Activated CD4-positive, alpha-beta T cell treated with anti-CD3 and anti-CD28 coated beads, Interleukin-2, amount 50 U/mL, for 4 hours (primary cell): ENCODE measurements around the gene PIGH.
"Not testable (repeated sequence)": the region's sequence is repeated elsewhere in the genome, so short reads cannot be mapped to it uniquely, and the experiment has no call there.

ENCODE experiments used
- DNase-seq, 2 experiments: peaks; one replicate each; pipeline ENCODE4 v3.0.0-alpha.2; 2020

Gene PIGH

DNA sequence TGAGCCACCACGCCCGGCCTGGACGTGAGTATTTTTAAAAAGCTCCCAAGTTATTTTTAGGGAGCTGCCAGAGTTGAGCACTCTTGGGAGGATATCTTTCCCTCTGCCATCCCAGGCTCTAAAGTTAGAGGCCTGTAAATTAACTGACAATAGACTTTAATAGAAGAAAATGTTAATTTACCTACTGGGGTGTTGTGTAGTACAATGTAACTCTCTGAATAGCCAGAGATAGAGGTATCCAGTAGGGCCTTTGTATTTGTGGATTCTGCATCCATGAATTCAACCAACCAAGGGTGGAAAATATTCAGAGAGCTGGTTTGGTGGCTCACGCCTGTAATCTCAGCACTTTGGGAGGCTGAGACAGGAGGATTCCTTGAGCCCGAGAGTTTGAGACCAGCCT, 7.6 kb upstream of the PIGH start:
- DNase-seq: no peak

DNA sequence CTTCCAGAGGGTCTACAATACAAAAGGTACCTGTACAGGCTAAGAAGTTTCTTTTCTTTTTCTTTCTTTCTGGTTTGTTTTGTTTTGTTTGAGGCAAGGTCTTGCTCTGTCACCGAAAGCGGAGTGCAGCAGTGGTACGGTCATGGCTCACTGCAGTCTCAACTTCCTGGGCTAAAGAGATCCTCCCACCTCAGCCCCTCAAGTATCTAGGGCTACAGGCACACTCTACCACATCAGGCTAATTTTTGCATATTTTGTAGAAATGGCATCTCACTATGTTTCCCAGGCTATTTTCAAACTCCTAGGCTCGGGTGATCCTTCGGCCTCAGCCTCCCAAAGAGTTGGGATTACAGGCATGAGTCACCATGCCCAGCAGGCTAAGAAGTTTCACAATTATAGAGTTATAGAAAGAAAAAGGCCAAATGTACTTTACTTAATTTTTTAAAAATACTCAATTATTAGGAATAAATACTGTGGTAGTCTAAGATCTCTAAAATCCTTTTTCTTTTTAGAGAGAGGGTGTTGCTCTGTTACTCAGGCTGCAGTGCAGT, 3.0 kb upstream of the PIGH start:
- no peak for DNase-seq

DNA sequence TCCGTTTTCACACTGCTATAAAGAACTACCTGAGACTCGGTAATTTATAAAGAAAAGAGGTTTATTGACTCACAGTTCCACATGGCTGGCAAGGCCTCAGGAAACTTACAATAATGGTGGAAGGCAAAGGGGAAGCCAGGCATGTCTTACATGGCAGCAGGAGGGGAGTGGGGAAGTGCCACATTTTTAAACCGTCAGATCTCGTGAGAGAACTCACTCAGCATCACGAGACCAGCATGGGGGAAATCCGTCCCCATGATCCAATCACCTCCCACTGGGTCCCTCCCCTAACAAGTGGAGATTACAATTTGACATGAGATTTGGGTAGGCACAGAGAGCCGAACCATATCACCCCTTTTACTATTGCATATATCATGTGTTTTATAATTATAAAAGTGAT, 2.0 kb upstream of the PIGH start:
- DNase-seq: no peak

DNA sequence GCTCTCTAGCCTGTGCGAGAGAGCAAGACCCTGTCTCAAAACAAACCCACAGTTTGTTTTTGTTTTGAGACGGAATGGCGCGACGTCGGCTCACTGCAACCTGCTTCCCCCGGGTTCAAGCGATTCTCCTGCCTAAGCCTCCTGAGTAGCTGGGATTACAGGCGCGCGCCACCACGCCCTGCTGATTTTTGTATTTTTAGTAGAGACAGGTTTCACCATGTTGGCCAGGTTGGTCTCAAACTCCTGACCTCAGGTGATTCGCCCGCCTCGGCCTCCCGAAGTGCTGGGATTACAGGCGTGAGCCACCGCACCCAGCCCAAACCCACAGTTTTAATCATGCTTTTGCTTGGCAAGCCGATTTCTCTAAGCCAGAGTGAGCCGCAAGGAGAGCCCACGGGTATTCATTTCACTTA, 500 bp upstream of the PIGH start:
- not testable (repeated sequence) for DNase-seq

DNA sequence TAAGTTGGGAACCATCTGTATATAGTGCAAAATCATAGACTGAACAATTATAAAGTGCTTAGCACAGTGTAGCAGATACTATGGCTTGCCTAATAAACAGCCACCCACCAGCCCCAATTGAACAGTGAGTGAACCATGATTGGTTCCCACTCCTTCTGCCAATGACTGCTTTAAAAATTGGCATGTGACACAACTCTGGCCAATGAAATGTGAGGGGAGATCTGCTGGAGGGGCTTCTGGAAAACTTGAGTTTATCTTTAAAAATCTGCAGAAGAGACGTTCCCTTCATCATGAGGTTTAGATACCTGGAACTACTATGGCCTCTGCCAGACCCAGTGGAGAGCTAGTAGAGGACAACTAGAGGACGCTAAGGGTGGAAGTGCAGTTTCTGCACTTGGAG, 4.7 kb downstream of the PIGH start:
- DNase-seq: no peak

DNA sequence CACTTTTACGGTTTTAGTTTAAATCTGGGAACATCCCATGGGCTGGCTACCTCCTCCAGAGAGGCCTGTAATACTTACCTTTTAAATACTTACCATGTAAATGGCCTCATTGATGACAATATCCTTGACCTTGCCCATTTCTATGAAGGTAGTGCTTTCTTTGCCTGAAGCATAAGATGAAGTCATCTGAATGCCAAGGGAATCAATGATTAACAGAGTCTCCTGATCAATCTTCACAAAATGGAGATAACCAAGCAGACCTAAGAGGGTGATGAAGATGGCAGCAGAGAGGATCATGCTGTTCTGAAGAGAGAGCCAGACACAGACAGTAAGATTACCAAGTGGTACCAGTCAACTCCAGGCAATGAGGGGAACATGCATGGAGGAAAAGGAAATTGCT, 6.4 kb downstream of the PIGH start:
- DNase-seq: not testable (repeated sequence)

DNA sequence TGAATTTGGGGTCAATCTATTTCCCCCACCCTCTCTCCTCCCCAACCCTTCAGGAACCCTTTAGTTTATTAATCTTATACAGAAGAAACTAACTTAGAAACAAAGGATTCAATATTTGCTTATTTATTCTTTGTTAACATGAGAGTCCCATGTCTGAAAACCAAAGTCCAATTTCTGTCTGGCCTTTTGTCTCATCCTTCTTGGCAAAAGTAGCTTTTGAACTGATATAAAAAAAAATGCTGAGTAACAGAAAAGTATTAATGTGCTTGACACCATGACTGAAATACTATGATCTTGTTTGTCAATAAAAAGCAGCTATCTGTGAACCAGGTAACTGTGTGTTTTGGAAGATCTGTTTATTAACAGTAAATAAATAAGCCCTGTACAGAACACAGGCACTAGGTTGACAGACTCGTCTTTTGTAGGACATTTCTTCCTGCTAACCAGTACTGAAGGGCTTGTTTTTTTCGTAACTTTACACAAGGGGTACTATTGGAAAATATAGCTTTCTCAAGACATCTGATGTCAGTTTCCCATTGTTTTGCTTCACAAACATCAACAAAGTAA, 10.8 kb downstream of the PIGH start:
- no peak for DNase-seq

DNA sequence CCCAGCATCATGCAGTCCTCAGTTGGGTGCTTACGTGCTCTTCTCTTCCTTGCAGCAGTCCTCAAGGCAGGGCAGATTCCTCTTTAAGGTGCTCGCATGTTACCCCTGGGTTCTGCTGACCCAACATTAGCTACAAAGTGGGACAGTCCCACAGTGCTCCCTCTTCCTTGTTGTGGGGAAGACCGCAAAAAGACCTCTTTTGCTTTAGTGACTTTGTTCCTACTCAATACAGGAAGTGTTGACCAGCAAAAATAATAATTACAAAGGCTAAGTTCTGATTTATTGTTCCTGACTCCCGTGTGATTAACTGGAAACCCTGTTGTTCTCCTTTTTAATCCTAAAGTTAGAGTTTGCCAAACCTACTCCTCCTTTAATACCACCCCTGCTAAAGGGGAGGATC, 13.7 kb downstream of the PIGH start:
- no peak for DNase-seq

DNA sequence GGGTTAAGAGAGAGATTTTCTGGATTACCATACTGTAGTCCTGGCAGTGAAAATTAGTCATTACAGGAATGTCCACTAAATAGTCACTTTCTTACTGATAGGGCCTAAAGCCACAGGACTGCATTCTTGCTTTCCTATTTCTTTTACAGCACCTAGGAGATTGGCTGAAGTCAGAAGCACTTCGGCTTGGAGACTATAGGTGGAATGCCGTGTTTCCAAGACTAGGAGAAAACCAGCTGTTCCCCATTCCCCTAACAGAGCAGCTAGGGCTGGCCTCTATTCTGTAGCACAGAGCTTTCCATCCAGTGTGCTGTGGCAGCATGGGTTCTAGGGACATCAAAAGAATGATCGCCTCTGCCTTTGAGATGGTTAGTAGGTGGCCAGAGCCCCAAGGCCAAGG, 15.1 kb downstream of the PIGH start:
- DNase-seq: no peak

DNA sequence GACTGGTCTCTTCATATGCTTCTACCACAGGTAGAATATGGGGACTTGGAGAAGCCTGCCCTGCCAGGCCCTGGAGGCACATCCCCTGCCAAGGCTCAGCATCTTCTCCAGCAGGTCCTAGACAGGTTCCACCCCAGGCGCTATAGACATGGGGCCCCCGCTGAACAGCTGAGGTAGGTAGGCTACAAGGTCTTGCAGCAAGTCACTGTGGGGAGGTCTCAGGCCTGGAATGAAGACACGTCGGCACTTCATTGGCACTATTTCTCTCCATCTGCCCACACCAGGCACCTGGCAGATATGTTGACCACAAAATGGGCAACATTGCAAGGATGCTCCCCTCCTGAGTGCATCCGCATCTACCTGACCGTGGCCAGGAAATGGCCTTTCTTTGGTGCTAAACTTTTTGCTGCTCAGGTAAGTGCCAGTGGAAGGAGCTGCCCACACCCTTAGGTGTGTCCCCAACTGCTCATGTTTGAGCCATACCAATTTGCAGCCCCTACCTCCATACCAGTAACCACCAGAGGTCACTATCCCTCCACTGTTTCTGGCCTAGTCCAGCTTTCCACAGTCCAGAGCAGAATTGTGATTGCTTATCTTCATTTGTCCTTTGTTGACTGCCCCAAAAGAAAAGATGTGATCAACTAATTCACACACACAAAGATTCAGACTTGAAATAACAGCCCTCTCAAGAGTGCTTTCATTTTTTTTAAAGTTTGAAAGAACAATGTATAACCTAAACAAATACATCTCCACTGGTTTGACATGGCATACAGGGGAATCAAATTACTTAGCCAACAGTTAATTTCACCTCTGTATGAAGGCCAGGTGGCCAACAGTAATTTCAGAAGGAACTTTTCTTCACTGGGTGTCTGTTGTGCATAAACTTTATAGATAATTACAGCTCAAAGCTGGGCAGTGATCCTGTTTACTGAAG, 16.1 kb downstream of the PIGH start:
- DNase-seq: peak in 1 of 2 experiments; percentile 6

DNA sequence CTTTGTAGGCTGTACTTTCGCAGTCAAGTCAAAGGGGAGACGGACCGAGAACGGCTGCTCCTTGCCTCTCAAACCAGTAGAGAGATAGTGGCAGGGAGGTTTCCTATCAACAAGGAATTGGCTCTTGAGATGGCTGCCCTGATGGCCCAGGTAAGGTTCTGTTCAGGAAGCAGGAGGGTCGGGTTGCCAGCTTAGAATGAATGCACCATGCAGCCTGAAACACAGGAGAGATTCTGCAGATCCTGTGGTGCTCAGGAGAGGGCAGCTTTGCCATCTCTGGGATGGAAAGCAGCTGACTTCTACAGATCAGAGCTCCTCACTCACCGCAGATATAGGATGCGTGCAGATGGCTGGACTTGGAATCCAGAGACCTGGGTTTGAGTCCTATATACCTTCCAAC, 18.0 kb downstream of the PIGH start:
- no peak for DNase-seq

DNA sequence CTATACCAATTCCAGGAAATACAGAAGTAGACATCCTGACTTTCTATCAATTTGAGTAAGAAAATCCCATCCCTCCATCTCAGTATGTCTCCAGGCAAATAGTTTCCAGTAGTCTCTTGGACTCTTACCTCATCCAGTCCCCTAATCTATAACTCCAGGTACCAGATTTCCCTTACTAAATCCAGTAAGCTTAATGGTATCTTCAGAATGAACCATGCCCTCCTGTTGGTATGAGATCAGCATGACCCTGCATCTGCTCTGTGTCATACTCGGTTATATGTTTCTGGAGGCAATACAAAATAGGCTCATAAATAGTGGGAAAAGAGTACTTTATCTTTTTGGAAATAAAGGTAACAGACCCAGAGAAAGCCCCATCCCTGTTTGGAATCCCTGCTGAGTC, 18.4 kb downstream of the PIGH start:
- DNase-seq: no peak

DNA sequence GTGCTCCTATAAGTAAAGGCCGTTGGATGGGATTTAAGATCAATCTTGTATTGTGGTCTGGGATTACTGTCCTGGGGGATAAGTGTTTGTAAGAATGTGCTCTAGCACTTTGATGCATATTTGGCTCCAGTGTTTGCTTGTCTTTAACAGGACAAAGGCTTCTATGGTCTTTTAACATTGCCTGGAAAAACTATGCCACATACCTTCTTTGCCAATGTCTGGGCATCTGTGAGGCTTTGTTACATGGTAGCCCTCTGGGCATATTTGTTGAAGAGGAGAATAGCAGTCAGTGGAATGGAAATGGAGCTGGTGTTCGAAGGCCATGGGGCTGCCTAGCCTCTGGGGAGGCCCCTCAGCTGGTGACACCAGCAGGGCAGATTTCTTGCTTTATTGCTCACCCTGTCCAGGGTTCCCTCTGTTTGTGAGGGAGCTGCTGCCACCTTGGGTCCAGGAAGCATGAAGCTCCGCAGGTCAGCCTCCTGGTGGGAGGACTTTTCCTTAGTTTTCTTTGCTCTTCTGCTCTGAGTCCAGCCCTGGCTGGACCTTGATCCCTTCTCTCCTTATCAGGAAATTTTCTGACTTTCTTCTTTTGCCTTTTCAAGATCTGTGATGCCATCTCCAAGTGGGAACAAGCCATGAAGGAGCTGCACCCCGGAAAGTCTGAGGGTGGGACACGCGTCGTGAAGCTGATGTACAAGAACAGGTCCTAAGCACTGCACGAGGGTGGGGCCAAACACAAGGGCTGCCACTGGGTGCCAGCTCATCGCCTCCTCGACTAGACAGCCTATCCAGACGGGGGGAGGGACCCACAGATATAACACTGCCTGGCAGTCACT, 19.5 kb downstream of the PIGH start:
- no peak for DNase-seq

DNA sequence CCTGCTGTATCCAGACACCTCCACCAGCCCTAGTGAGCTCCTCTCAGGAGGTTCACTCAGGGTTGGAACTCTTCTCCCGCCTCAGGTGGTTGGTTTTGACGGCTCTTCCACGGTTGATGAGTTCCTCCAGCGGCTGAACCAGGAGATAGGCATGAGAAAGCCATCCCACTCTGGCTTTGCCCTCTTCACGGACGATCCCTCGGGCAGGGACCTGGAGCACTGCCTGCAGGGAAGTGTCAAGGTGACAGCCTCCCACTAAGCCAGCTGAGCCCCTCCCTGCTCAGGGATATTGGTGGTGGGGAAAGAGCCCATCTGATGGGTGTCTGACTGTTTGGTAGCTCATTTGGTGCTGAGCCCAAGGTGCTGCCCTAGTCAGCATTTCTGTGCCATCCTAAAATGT, 20.4 kb downstream of the PIGH start:
- DNase-seq: no peak

DNA sequence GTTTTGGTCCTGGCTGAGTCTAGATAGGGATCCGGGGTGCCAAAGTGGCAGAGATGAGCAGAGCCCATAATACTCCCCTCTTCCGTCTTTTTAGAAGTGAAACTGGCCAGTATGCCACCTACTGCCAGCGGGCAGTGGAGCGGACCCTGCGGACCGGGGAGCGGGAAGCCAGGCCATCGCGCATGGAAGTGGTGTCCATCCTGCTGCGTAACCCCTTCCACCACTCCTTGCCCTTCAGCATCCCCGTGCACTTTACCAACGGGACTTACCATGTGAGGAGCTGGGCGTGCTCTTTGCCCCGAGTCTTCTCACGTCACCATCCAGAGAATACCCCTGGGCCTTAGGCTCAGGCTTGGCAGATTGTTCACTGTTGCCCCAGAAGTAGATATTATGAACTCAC, 21.0 kb downstream of the PIGH start:
- DNase-seq: no peak

DNA sequence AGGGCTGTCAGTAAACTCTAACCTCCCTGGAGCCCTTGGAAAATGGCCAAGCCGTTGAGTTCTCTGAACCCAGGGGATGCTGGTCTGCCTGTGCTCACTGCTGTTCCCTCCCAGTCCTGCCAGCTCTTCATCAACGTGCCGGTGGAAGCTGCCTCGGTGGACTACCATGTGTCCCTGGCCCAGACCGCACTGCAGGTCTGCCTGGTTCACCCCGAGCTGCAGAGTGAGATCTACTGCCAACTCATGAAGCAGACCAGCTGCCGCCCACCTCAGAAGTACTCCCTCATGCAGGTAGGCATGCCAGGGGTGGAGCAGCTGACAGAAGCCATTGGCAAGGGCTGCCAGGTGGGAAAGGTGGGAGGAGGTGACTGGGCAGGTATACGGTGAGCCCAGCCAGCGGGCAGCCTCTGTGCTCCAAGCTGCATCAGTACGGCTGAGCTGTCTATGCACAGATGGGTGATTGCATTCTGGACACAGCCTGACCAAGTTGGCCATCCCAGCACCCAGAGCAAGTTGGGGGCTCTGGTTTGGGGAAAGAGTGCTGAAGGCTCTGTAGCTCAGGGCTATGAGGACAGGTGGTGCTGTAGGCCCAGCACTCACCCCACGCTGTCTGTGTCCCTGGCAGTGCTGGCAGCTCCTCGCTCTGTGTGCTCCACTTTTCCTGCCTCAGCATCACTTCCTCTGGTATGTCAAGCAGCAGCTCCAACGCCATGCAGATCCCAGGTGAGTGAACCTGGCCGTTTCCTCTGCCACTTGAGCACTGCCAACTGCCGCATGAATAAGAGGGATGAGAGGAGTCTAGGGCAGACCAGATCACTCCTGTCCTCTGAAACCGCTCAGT, 21.9 kb downstream of the PIGH start:
- no peak for DNase-seq

DNA sequence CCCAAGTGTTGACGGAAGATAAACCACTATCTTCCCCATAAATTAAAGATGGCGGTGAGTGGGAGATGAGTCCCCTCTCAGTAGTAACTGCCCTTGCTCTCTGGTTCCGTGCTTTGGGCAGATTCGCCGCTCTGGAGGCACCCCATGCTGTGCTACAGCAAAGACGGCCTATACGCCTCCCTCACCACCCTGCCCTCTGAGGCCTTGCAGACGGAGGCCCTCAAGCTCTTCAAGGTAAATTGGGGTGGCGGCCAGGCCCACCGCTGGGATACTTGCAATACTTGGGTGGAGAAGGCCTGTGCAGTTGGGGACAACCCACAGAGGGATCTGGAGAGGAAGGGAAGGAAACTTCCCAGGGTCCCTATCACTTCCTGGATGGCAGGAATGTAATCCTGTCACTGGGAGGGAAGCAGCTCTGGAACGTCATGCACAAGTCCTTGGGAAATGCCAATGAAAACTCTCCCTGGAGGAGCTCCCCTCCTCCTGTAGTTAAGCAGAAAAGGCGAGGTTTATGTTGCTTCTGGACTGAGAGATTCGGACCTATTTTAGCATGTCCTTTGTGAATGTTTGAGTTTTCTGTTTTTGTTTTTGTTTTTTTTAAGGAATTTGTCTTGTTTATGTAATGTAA, 22.8 kb downstream of the PIGH start:
- DNase-seq: no peak

DNA sequence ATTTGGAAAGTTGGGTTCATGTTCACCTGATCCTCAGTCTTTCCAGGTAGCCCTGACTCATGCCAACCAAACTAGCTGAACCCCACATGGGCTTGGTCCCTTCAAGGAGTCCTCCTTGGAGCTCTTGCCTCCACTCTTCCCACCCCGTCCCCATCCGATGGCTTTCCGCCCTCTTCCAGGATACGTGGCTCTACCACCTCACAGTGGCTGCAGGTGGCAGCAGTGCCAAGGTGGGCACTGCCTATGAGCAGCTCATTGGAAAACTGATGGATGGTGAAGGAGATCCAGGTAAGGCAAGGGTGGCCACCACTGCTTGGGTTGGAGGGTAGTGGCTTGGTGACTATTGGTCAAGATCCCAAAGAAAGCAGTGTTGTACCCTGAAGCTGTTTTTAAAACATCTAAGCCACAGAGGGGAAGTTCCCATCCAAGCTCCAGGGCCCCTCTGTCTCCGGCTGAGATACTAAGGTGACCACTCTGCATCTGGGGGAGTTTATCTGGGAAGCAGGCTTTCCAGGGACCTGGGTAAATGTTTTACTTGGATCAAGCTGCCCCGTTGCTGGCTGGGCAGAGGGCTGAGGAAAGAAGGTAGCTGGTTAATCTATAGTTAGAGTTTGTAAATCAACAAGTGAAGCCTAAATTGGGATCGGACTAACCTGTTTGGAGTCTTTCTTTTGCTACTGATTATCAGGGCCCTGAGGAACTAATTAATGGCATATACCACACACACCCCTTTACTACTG, 23.7 kb downstream of the PIGH start:
- DNase-seq: no peak

DNA sequence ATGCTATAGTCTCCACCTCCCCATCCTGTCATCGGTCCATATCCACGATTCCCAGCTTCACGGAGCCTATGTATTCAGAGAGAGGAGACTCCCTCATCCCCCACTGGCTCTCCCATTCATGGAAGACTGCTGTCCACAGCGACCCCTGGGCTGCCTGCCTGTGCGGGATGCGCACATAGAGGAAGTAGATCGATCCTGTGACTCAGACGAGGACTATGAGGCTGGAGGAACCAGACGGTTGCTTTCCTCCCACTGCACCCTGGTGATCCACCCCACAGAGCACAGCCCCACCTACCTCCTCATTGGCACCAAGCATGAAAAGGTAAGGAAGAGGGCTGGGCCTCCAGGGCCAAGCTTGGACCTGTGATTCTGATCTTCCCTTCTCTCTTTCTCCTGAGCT, 24.4 kb downstream of the PIGH start:
- DNase-seq: no peak

DNA sequence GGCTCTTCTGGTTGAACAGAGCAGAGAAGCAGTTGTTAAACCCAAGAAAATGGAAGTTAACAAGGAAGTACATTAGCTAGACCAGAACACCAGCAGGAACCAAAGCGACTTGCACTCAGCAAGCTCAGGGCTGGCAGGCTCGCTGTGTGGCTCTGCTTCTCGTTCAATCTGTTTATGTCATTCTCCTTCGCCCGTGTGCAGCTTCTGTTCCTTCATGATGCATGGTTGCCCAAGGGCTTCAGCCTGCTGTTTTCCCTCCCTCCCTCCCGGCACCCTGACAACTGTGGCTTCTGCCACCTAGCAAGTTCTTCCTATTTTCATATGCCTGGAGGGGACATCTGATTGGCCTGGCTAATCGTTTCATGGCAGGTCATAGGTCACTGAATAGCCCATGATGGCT, 25.3 kb downstream of the PIGH start:
- no peak for DNase-seq

DNA sequence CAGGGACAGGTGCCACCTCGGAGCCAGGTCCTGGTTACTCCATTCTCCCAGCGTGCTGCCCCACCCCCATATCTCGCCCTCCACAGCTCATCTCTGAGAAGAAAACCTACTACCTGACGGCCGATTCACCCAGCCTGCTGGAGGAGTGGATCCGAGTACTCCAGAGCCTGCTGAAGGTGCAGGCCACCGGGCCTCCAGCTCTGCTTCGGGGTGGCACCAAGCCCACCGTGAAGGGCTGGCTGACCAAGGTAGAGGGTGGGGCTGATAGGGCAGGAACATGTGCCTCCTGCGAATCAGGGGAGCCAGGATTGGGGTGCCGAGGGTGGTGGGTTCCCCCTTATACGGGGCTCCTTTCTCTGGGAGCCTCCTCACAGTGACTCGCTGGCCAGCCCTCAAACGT, 25.9 kb downstream of the PIGH start:
- DNase-seq: no peak
